Colonic mucosa (tissue), 4 donors: ENCODE data around the gene CDH4. TPM values are rescaled to one million over a fixed set of nuclear protein-coding genes. Genes with fewer than 3 reads are reported as not detected.

Source experiments
- DNase-seq: peaks from one replicate; pipeline ENCODE4 v3.0.0-alpha.2; 2020
- H3K27ac ChIP-seq: fragments of 200-600 bp; one replicate; pipeline ENCODE4 v1.8.0; 2021
- H3K27me3 ChIP-seq: fragments of 200-600 bp; one replicate; pipeline ENCODE4 v1.8.0; 2021
- H3K36me3 ChIP-seq: fragments of 200-600 bp; one replicate; pipeline ENCODE4 v1.8.0; 2021
- H3K4me1 ChIP-seq: fragments of 200-600 bp; one replicate; pipeline ENCODE4 v1.8.0; 2021; ENCODE audit warnings: mild to moderate bottlenecking
- H3K4me3 ChIP-seq: fragments of 200-600 bp; one replicate; pipeline ENCODE4 v1.8.0; 2021
- H3K9ac ChIP-seq, 2 donors: one replicate each; pipeline ENCODE4 v1.7.0; 2013; ENCODE audit warnings: control low read depth in 2 of 2, low read depth in 2 of 2, low read length in 2 of 2
- H3K9me3 ChIP-seq: fragments of 200-600 bp; one replicate; pipeline ENCODE4 v1.8.0; 2021
- intact Hi-C: fragments of 100-400 bp; cut with DNase I; formaldehyde crosslinking; loops from one replicate; pipeline ENCODE4 v1.14.1; 2022
- total RNA-seq, 2 donors: library from RNA; stranded (reverse); fragmentation: NEBNext Ultra II Directional in 1 of 2; extraction: Animal tissue kit (Norgen Biotek cat#: 25700) in 1 of 2; gene quantifications; one replicate each; pipeline ENCODE4 v1.2.1, GENCODE V29; 2021
- TF ChIP-seq, protein P1 (sequence below): fragments of 200-600 bp; IDR thresholded peaks from one replicate; pipeline ENCODE4 v1.8.0; 2022; ENCODE audit warnings: antibody characterized with exemption, mild to moderate bottlenecking
- donor health status: healthy.
- donor health status: DM: no; HTN: no; CAD: no.
- donor health status: DM: no; HTN: no; CAD: no.

Gene CDH4
- total RNA-seq, 2 donors from 2014 or later = 0.08 TPM; not detected in 1

DNA sequence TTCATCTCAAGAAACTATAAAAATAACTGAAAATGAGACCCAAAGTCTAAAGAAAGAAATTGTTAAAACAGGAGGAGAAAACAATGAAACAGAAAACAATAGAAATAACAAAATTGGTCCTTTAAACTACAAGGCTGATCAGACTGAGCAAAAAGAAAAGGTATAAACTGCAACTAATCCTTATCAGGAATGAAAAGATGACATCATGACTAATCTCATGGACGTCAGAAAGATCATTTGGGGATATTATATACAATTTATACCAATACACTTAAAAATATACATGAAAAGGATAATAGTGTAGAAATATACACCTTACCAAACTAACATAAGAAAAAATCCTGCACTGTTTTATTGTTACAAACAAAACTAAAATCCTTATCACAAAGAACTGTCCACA is 498.0 kb downstream of the CDH4 start:
- TF ChIP-seq, protein P1, sequence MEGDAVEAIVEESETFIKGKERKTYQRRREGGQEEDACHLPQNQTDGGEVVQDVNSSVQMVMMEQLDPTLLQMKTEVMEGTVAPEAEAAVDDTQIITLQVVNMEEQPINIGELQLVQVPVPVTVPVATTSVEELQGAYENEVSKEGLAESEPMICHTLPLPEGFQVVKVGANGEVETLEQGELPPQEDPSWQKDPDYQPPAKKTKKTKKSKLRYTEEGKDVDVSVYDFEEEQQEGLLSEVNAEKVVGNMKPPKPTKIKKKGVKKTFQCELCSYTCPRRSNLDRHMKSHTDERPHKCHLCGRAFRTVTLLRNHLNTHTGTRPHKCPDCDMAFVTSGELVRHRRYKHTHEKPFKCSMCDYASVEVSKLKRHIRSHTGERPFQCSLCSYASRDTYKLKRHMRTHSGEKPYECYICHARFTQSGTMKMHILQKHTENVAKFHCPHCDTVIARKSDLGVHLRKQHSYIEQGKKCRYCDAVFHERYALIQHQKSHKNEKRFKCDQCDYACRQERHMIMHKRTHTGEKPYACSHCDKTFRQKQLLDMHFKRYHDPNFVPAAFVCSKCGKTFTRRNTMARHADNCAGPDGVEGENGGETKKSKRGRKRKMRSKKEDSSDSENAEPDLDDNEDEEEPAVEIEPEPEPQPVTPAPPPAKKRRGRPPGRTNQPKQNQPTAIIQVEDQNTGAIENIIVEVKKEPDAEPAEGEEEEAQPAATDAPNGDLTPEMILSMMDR = no peak
- Histone ChIP-seq H3K36me3 (no peaks in the 10 kb centered on the region), H3K9me3 (no peaks in the 10 kb centered on the region), H3K27me3 (no peaks in the 10 kb centered on the region), H3K9ac (no peak overlapping the region), H3K27ac (no peak overlapping the region), H3K4me1 (no peaks in the 10 kb centered on the region), H3K4me3 (no peak overlapping the region)
- intact Hi-C loops = no loop called here
- no peak for DNase-seq

DNA sequence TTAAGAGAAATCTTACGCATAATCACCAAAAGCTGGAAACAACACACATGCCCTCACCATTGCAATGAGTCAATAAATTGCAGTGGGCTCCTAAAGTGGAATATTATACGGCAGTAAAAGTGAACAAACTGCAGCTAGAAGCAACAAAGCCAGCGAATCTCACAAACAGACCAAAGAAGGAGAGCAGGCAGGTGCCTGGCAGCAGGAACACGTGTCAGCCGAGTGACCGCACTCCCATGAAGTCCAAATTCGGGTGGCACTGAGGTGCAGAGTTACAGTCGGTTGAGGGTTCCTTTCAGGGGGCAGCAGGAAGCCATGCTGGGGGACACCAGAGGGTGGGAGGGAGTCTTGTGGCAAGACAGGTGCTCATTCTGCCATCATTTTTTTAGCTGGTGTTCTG is 500.5 kb downstream of the CDH4 start:
- TF ChIP-seq, protein P1 = no peak
- no peaks in the 10 kb centered on the region for H3K9me3 ChIP-seq

DNA sequence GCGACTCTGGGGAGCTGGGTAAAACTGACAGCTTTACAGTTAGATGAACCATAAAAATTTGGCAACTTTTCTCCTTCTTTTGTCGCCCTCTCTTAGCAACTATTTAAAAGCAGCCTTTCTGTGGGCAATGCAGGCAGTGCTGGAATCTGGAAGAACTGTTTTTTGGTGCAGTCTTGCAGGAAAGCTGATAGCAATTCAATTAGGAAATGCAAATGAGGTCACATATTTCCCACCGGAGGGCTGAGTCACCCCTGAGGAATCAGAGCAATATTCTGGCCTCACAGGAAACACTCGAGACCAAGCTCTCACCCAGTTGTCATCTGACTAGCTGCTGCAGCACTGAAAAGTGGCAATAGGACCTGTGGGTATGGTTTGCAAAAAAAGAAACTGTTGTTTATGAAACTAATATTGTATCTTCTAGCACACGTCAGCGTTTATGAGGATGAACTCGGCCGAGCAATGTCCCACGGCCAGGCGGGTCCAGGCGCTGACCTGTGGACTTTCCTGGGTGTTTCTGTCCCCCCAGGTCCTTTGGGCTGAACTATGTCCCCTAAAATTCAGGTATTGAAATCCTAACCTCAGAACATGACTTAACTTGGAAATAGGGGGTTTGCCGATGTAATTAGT is 501.4 kb downstream of the CDH4 start:
- no peak overlapping the region for H3K9ac ChIP-seq
- intact Hi-C loops = no loop called here
- no peaks in the 10 kb centered on the region for H3K4me1 ChIP-seq
- no peak overlapping the region for H3K27ac ChIP-seq
- TF ChIP-seq, protein P1 = no peak
- H3K36me3 ChIP-seq = no peaks in the 10 kb centered on the region
- no peaks in the 10 kb centered on the region for H3K27me3 ChIP-seq
- no peaks in the 10 kb centered on the region for H3K9me3 ChIP-seq
- no peak overlapping the region for H3K4me3 ChIP-seq
- DNase-seq = no peak

More for the DNA sequence above, 500.5 kb downstream of the CDH4 start:
- Histone ChIP-seq H3K4me1 (no peaks in the 10 kb centered on the region), H3K36me3 (no peaks in the 10 kb centered on the region), H3K27me3 (no peaks in the 10 kb centered on the region), H3K9ac (no peak overlapping the region), H3K4me3 (no peak overlapping the region), H3K27ac (no peak overlapping the region)
- DNase-seq = no peak
- intact Hi-C loops = no loop called here

DNA sequence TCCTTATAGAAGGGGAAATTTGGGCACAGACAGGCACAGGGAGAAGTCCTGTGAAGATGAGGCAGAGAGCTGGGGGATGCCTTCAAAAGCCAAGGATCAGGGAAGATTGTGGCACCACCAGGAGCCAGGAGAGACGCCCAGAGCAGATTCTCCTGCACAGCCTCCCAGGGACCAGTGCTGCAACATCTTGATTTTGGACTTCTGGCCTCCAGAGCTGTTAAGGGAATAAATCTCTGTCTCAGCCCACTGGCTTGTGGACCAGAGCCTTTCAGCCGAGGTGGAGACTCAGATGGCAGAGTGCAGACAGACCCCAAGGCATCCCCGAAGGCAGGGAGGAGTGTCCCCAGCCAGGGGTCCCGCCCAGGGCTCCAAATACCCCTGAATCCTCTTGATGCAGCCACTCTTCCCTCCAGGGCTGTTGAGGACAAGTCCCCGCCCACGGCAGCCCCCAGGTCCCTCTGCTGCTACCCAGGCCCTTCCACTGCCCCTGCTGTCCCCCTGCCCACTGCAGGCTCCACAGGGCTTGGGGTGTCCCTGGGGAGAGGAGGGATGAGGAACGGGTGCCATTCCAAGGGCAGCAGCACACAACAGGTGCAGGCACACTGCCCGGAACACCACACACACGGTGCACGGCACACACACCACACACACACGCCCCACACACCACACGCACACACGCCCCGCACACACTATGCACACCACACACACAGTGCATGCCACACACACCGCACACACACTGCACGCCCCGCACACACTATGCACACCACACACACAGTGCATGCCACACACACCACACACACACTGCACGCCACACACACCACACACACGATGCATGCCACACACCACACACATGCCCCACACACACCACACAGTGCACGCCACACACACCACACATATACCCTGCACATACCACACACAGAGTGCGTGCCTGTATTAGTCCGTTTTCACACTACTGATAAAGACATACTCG is 502.2 kb downstream of the CDH4 start:
- intact Hi-C loops = no loop called here
- H3K27me3 ChIP-seq = no peaks in the 10 kb centered on the region
- DNase-seq = no peak

DNA sequence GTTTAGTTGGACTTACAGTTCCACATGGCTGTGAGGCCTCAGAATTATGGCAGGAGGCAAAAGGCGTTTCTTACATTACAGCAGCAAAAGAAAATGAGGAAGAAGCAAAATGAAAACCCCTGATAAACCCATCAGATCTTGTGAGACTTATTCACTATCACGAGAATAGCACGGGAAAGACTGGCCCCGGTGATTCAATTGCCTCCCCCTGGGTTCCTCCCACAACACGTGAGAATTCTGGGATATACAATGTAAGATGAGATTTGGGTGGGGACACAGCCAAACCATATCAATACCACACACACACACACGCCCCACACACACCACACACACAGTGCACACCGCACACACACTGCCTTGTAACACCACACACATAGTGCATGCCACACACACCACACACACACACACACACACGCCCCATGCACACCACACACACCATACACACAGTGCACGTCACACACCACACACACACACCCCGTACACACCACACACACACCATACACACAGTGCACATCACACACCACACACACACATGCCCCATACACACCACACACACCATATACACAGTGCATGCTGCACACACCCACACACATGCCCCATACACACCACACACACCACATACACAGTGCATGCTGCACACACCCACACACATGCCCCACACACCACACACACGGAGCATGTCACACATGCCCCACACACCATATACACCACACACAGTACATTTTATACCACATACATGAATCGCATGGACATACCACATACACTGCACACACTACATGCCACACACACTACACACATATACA is 503.1 kb downstream of the CDH4 start:
- Histone ChIP-seq H3K27me3 (no peaks in the 10 kb centered on the region), H3K4me3 (no peak overlapping the region), H3K9ac (no peak overlapping the region), H3K27ac (no peak overlapping the region), H3K36me3 (no peaks in the 10 kb centered on the region), H3K4me1 (no peaks in the 10 kb centered on the region), H3K9me3 (no peaks in the 10 kb centered on the region)
- DNase-seq = no peak
- intact Hi-C loops = no loop called here
- TF ChIP-seq, protein P1 = no peak

More for the DNA sequence above, 502.2 kb downstream of the CDH4 start:
- Histone ChIP-seq H3K4me3 (no peak overlapping the region), H3K4me1 (no peaks in the 10 kb centered on the region), H3K36me3 (no peaks in the 10 kb centered on the region), H3K9ac (no peak overlapping the region), H3K9me3 (no peaks in the 10 kb centered on the region), H3K27ac (no peak overlapping the region)
- TF ChIP-seq, protein P1 = no peak
